Muscle of arm (tissue), 12 donors: Measurements from ENCODE around the gene UNKL. TPM values are rescaled to one million over a fixed set of nuclear protein-coding genes. Genes with fewer than 3 reads are reported as not detected.
"Not testable (repeated sequence)": the region's sequence is repeated elsewhere in the genome, so short reads cannot be mapped to it uniquely, and the experiment has no call there.

Experiments
- DNase-seq: peaks from one replicate; pipeline ENCODE4 v3.0.0-alpha.2; 2013
- polyA plus RNA-seq, 12 donors: library from polyadenylated mRNA; unstranded; fragments of 120-200 nt; gene quantifications; one replicate each; pipeline ENCODE4 v1.2.1, GENCODE V29; 2013; ENCODE audit not compliant: insufficient read length in 12 of 12

The UNKL gene
- polyA plus RNA-seq, 12 donors = 6.1 to 20.1 (median 8.4) TPM; not detected in 1

- no peak for DNase-seq
These were observed 32.0 kb upstream of the UNKL start for GRCh38 chr16:1446296-1447080.

GRCh38 chr16:1445518-1446203 lies 31.2 kb upstream of the UNKL start:
- DNase-seq = no peak

- no peak for DNase-seq
These were observed 30.4 kb upstream of the UNKL start for GRCh38 chr16:1444730-1445517.

- DNase-seq = no peak
These were observed 29.7 kb upstream of the UNKL start, which contains the start of gene CCDC154 for GRCh38 chr16:1443980-1444729. CCDC154 (minus strand) TSS chr16:1444556; CDS start chr16:1444322, 234 bp downstream.

- DNase-seq = no peak
These were observed 29.0 kb upstream of the UNKL start for GRCh38 chr16:1443403-1443973.

GRCh38 chr16:1442697-1443096 lies 28.2 kb upstream of the UNKL start:
- no peak for DNase-seq

GRCh38 chr16:1441391-1441829 lies 26.9 kb upstream of the UNKL start:
- DNase-seq = no peak

GRCh38 chr16:1439699-1440074 lies 25.2 kb upstream of the UNKL start:
- not testable (repeated sequence) for DNase-seq

GRCh38 chr16:1439058-1439698 lies 24.7 kb upstream of the UNKL start:
- no peak for DNase-seq

GRCh38 chr16:1438229-1439057 lies 23.9 kb upstream of the UNKL start:
- DNase-seq = no peak

- no peak for DNase-seq
These were observed 23.1 kb upstream of the UNKL start for GRCh38 chr16:1437606-1438005.

- DNase-seq = no peak
These were observed 22.3 kb upstream of the UNKL start for GRCh38 chr16:1436731-1437355.

- DNase-seq = no peak
These were observed 21.6 kb upstream of the UNKL start for GRCh38 chr16:1435921-1436697.

- no peak for DNase-seq
These were observed 20.4 kb upstream of the UNKL start for GRCh38 chr16:1434644-1435592.

- DNase-seq = no peak
These were observed 19.3 kb upstream of the UNKL start for GRCh38 chr16:1433756-1434155.

- no peak for DNase-seq
These were observed 18.7 kb upstream of the UNKL start for GRCh38 chr16:1433263-1433560.
